GM12892 (cell line): ENCODE measurements around the gene HTR6.

Source experiments
- POLR2A ChIP-seq: IDR thresholded peaks from 2 replicates; pipeline ENCODE4 v1.6.1; 2011; ENCODE audit warnings: low read depth, low read length, control low read depth
- POLR2AphosphoS5 ChIP-seq: IDR thresholded peaks from 2 replicates; pipeline ENCODE4 v1.6.1; 2011; ENCODE audit warnings: low read depth, low read length, control low read depth

DNA sequence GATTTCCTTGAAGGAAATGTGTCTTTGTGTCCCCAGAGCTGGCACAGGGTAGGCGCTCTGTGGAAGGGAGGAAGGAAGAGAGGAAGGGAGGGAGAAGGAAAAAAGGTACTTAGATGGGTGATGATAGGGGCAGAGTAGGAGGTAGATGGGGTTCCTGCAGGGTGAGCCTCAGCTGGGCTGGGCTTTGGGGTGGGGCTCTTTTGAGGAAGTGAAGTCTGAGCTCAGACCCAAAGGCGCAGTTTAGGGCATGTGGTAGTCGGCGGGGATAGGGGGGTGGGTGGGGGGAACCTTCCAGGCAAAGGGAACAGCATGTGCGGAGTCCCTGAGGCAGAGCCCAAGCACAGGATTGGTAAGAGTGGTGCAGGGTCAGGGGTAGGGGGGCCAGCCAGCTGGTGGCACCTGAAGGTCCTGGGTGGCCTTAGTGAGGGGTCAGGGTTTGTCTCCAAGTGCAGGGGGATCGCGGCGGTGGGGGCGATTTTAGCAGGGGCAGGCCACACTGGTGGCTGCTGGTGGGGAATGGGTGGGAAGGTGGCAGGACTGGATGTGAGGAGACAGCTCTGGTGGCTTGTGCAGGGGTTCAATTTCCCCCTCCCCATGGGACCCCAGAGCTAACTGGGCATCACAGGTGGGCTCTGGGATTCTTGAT lies 8.4 kb upstream of the HTR6 start:
- TF ChIP-seq POLR2A = no peak
- TF ChIP-seq POLR2AphosphoS5 = no peak
